ACC112 (cell line): Measurements from ENCODE around the gene ZNF85.
"Not testable (repeated sequence)": the region's sequence is repeated elsewhere in the genome, so short reads cannot be mapped to it uniquely, and the experiment has no call there.

Experiments used
- H2AFZ ChIP-seq: fragments of 200-600 bp; sonication (generic); one replicate; pipeline ENCODE4 v1.6.0; 2017; ENCODE audit warnings: antibody characterized with exemption, low read length; ENCODE audit not compliant: unreplicated experiment
- H3K27ac ChIP-seq: fragments of 200-600 bp; sonication (generic); 2 replicates; pipeline ENCODE4 v1.5.1; 2014; ENCODE audit warnings: low read depth, mild to moderate bottlenecking, antibody characterized with exemption, low read length, moderate library complexity
- H3K27me3 ChIP-seq: fragments of 200-600 bp; sonication (generic); 2 replicates; pipeline ENCODE4 v1.6.1; 2014; ENCODE audit warnings: mild to moderate bottlenecking, antibody characterized with exemption, low read length, moderate library complexity, mixed read lengths; ENCODE audit not compliant: insufficient read depth
- H3K36me3 ChIP-seq: fragments of 200-600 bp; sonication (generic); 2 replicates; pipeline ENCODE4 v1.6.1; 2016; ENCODE audit warnings: mild to moderate bottlenecking, antibody characterized with exemption, low read length, moderate library complexity, mixed read lengths; ENCODE audit not compliant: insufficient read depth
- H3K4me1 ChIP-seq: fragments of 200-600 bp; sonication (generic); one replicate; pipeline ENCODE4 v1.6.1; 2016; ENCODE audit warnings: low read length, mixed read lengths; ENCODE audit not compliant: insufficient read depth, unreplicated experiment, control insufficient read depth
- H3K4me3 ChIP-seq: fragments of 200-600 bp; sonication (generic); 2 replicates; pipeline ENCODE4 v1.5.1; 2014; ENCODE audit warnings: mild to moderate bottlenecking, low read depth, low read length
- H3K79me2 ChIP-seq: fragments of 200-600 bp; sonication (generic); one replicate; pipeline ENCODE4 v1.6.0; 2016; ENCODE audit warnings: low read length; ENCODE audit not compliant: control insufficient read depth, unreplicated experiment, insufficient read depth

Gene ZNF85

GRCh38 chr19:20923077-20923871 lies at the start of gene ZNF85:
ZNF85 (plus strand) TSS chr19:20923251; CDS start chr19:20923401, 150 bp downstream.
- Histone ChIP-seq H3K4me1 (peaks cover 12% of the 10 kb centered on the region), H2AFZ (peak within 1 kb of the TSS; percentile 98), H3K4me3 (peak within 1 kb of the TSS; percentile 97), H3K79me2 (peaks cover 34% of the 10 kb centered on the region), H3K27me3 (no peaks in the 10 kb centered on the region), H3K27ac (peak within 1 kb of the TSS; percentile 94), H3K36me3 (no peaks in the 10 kb centered on the region)

GRCh38 chr19:20879501-20879900 lies 43.5 kb upstream of the ZNF85 start:
- no peak overlapping the region for H3K4me3 ChIP-seq
- no peaks in the 10 kb centered on the region for H3K27me3 ChIP-seq
- H3K36me3 ChIP-seq = no peaks in the 10 kb centered on the region
- no peaks in the 10 kb centered on the region for H3K4me1 ChIP-seq
- no peaks in the 10 kb centered on the region for H3K79me2 ChIP-seq
- H3K27ac ChIP-seq = no peak overlapping the region
- no peak overlapping the region for H2AFZ ChIP-seq

- Histone ChIP-seq H3K4me3 (no peak overlapping the region), H3K36me3 (no peaks in the 10 kb centered on the region), H3K27me3 (no peaks in the 10 kb centered on the region), H3K27ac (no peak overlapping the region), H2AFZ (no peak overlapping the region), H3K4me1 (no peaks in the 10 kb centered on the region), H3K79me2 (no peaks in the 10 kb centered on the region)
Measured at GRCh38 chr19:20912973-20913372, 10.1 kb upstream of the ZNF85 start.

GRCh38 chr19:20925481-20925880 lies 2.4 kb downstream of the ZNF85 start:
- H3K4me3 ChIP-seq = no peak overlapping the region
- H3K36me3 ChIP-seq = no peaks in the 10 kb centered on the region
- no peaks in the 10 kb centered on the region for H3K27me3 ChIP-seq
- no peak overlapping the region for H3K27ac ChIP-seq
- no peak overlapping the region for H2AFZ ChIP-seq
- peaks cover 40% of the 10 kb centered on the region for H3K79me2 ChIP-seq
- H3K4me1 ChIP-seq = peaks cover 12% of the 10 kb centered on the region

- H3K27me3 ChIP-seq = no peaks in the 10 kb centered on the region
- no peaks in the 10 kb centered on the region for H3K36me3 ChIP-seq
- H2AFZ ChIP-seq = no peak overlapping the region
- no peak overlapping the region for H3K4me3 ChIP-seq
- peaks cover 45% of the 10 kb centered on the region for H3K79me2 ChIP-seq
- H3K27ac ChIP-seq = no peak overlapping the region
- peaks cover 12% of the 10 kb centered on the region for H3K4me1 ChIP-seq
Measured at GRCh38 chr19:20926796-20927195, 3.7 kb downstream of the ZNF85 start.

GRCh38 chr19:20928371-20928770 lies 5.3 kb downstream of the ZNF85 start:
- Histone ChIP-seq H3K27me3 (no peaks in the 10 kb centered on the region), H3K36me3 (no peaks in the 10 kb centered on the region), H2AFZ (no peak overlapping the region), H3K4me3 (no peak overlapping the region), H3K4me1 (peaks cover 12% of the 10 kb centered on the region), H3K27ac (peak overlapping the region; percentile 41; the same call in 1 of the 2 replicates), H3K79me2 (peaks cover 50% of the 10 kb centered on the region)

GRCh38 chr19:20936322-20936947 lies 13.4 kb downstream of the ZNF85 start:
- not testable (repeated sequence) for H3K4me1 ChIP-seq, H3K27me3 ChIP-seq, H3K27ac ChIP-seq, H3K4me3 ChIP-seq, H2AFZ ChIP-seq
- peaks cover 13% of the 10 kb centered on the region for H3K36me3 ChIP-seq
- peaks cover 10% of the 10 kb centered on the region for H3K79me2 ChIP-seq

- not testable (repeated sequence) for H3K27me3 ChIP-seq, H3K79me2 ChIP-seq, H2AFZ ChIP-seq, H3K4me1 ChIP-seq, H3K4me3 ChIP-seq, H3K27ac ChIP-seq
- H3K36me3 ChIP-seq = peaks cover 19% of the 10 kb centered on the region
Measured at GRCh38 chr19:20952561-20953095, 29.6 kb downstream of the ZNF85 start.

GRCh38 chr19:20964798-20965197 lies 41.7 kb downstream of the ZNF85 start:
- H3K27ac ChIP-seq = no peak overlapping the region

GRCh38 chr19:20968092-20968491 lies 45.0 kb downstream of the ZNF85 start:
- H3K36me3 ChIP-seq = no peaks in the 10 kb centered on the region
- H3K27ac ChIP-seq = no peak overlapping the region
- H3K4me3 ChIP-seq = no peak overlapping the region
- H3K4me1 ChIP-seq = no peaks in the 10 kb centered on the region
- H3K27me3 ChIP-seq = no peaks in the 10 kb centered on the region
- H3K79me2 ChIP-seq = no peaks in the 10 kb centered on the region
- no peak overlapping the region for H2AFZ ChIP-seq

More at GRCh38 chr19:20964798-20965197, 41.7 kb downstream of the ZNF85 start:
- Histone ChIP-seq H3K4me1 (no peaks in the 10 kb centered on the region), H3K4me3 (no peak overlapping the region), H3K79me2 (no peaks in the 10 kb centered on the region), H2AFZ (no peak overlapping the region), H3K36me3 (no peaks in the 10 kb centered on the region), H3K27me3 (no peaks in the 10 kb centered on the region)

- no peaks in the 10 kb centered on the region for H3K27me3 ChIP-seq
- H2AFZ ChIP-seq = no peak overlapping the region
- no peak overlapping the region for H3K4me3 ChIP-seq
- no peaks in the 10 kb centered on the region for H3K36me3 ChIP-seq
- no peak overlapping the region for H3K27ac ChIP-seq
- no peaks in the 10 kb centered on the region for H3K4me1 ChIP-seq
- H3K79me2 ChIP-seq = no peaks in the 10 kb centered on the region
Measured at GRCh38 chr19:20969498-20969897, 46.4 kb downstream of the ZNF85 start.
